GM15510 (cell line): ENCODE measurements around the gene FOXRED2.
A peak's percentile ranks its signal among the peaks of the same experiment; 100 is the strongest.

Experiments used
- POLR2A ChIP-seq: IDR thresholded peaks from 3 replicates; pipeline ENCODE4 v1.6.1; 2011; ENCODE audit warnings: borderline replicate concordance; ENCODE audit not compliant: insufficient read length; ENCODE audit errors: extremely low read depth

FOXRED2 gene

GRCh38 chr22:36506637-36507517, at the start of gene FOXRED2:
FOXRED2 (minus strand) TSS chr22:36507040; CDS start chr22:36506422, 618 bp downstream.
- peak; percentile 91 for TF ChIP-seq POLR2A

GRCh38 chr22:36554098-36554497, 47.3 kb upstream of the FOXRED2 start:
- TF ChIP-seq POLR2A: no peak

GRCh38 chr22:36552289-36552688, 45.4 kb upstream of the FOXRED2 start:
- no peak for TF ChIP-seq POLR2A

GRCh38 chr22:36550701-36551495, 44.1 kb upstream of the FOXRED2 start:
- TF ChIP-seq POLR2A: no peak

- TF ChIP-seq POLR2A: no peak
These were observed 42.2 kb upstream of the FOXRED2 start for GRCh38 chr22:36549033-36549432.

GRCh38 chr22:36548606-36549005, 41.8 kb upstream of the FOXRED2 start:
- no peak for TF ChIP-seq POLR2A

GRCh38 chr22:36546932-36547331, 40.1 kb upstream of the FOXRED2 start:
- no peak for TF ChIP-seq POLR2A

- TF ChIP-seq POLR2A: no peak
These were observed 39.4 kb upstream of the FOXRED2 start for GRCh38 chr22:36546092-36546804.

GRCh38 chr22:36544107-36544620, 37.3 kb upstream of the FOXRED2 start:
- TF ChIP-seq POLR2A: no peak

- no peak for TF ChIP-seq POLR2A
These were observed 35.1 kb upstream of the FOXRED2 start for GRCh38 chr22:36541831-36542411.

GRCh38 chr22:36540867-36541642, 34.2 kb upstream of the FOXRED2 start:
- no peak for TF ChIP-seq POLR2A

GRCh38 chr22:36538529-36538928, 31.7 kb upstream of the FOXRED2 start:
- TF ChIP-seq POLR2A: no peak

GRCh38 chr22:36536717-36537116, 29.9 kb upstream of the FOXRED2 start:
- TF ChIP-seq POLR2A: no peak

- TF ChIP-seq POLR2A: no peak
These were observed 25.6 kb upstream of the FOXRED2 start for GRCh38 chr22:36532466-36532865.
